B cell (primary cell): ENCODE data around the gene DAP. TPM values are rescaled to one million over a fixed set of nuclear protein-coding genes. Genes with fewer than 3 reads are reported as not detected.

Source experiments
- ATAC-seq: fragments of 200-7000 bp; cut with Tn5 transposase; one replicate; pipeline ENCODE4 v1.10.0; 2021; ENCODE audit warnings: low read depth, mild to moderate bottlenecking, moderate number of reproducible peaks, moderate library complexity
- CTCF ChIA-PET: fragments of 350-600 bp; sonication (Branson Sonifier 250); formaldehyde crosslinking; loops from one replicate; lab custom pipeline; 2021; ENCODE audit warnings: antibody characterized with exemption, inconsistent platforms; lab: Charles Lee
- POLR2A ChIA-PET: fragments of 350-600 bp; sonication (Branson Sonifier 250); formaldehyde crosslinking; loops from one replicate; lab custom pipeline; 2021; ENCODE audit warnings: antibody characterized with exemption; lab: Charles Lee
- DNase-seq: peaks from one replicate; pipeline ENCODE4 v3.0.0; 2013
- H2AFZ ChIP-seq: 2 replicates; pipeline ENCODE4 v1.6.1; 2012; ENCODE audit warnings: mild to moderate bottlenecking, low read depth, low read length; ENCODE audit not compliant: insufficient read depth, poor library complexity, severe bottlenecking
- H3K27ac ChIP-seq, 2 donors: 1 replicate in 1 of 2; 2 replicates in 1 of 2; pipeline ENCODE4 v1.5.1; 2012 to 2013; ENCODE audit warnings: low read length in 2 of 2, mild to moderate bottlenecking in 2 of 2, moderate library complexity in 1 of 2
- H3K27me3 ChIP-seq, 4 experiments: fragments of 200-600 bp in 1 of 4; sonication (generic) in 1 of 4; replicated peaks in 1 of 4; 1 replicate in 2 of 4; 2 replicates in 2 of 4; pipeline versions ENCODE4 v1.6.1 to v1.7.0; 2013 to 2016; ENCODE audit warnings: low read length in 3 of 4, mild to moderate bottlenecking in 2 of 4, mixed read lengths in 1 of 4, moderate library complexity in 1 of 4; ENCODE audit not compliant: insufficient read depth in 4 of 4, control insufficient read depth in 3 of 4; ENCODE audit errors: control extremely low read depth in 1 of 4
- H3K36me3 ChIP-seq, 2 experiments: replicated peaks in 1 of 2; 1 replicate in 1 of 2; 2 replicates in 1 of 2; pipeline versions ENCODE4 v1.6.1 to v1.7.1; 2013; ENCODE audit warnings: low read length in 1 of 2; ENCODE audit not compliant: insufficient read depth in 2 of 2, control insufficient read depth in 1 of 2; ENCODE audit errors: control extremely low read depth in 1 of 2, extremely low read depth in 1 of 2
- H3K4me1 ChIP-seq, 2 donors: fragments of 200-600 bp in 1 of 2; sonication (generic) in 1 of 2; 1 replicate in 1 of 2; 2 replicates in 1 of 2; pipeline versions ENCODE4 v1.5.1 to v1.6.1; 2013 to 2017; ENCODE audit warnings: low read length in 2 of 2; ENCODE audit not compliant: control insufficient read depth in 2 of 2, insufficient read depth in 2 of 2
- H3K4me2 ChIP-seq: replicated peaks from 2 replicates; pipeline ENCODE3; 2012; ENCODE audit warnings: mild to moderate bottlenecking, low read depth, low read length; ENCODE audit not compliant: poor library complexity, severe bottlenecking
- H3K4me3 ChIP-seq, 5 experiments: fragments of 200-600 bp in 1 of 5; sonication (generic) in 1 of 5; 1 replicate in 3 of 5; 2 replicates in 2 of 5; pipeline versions ENCODE4 v1.5.1 to v1.7.0; 2011 to 2016; ENCODE audit warnings: low read length in 4 of 5, mild to moderate bottlenecking in 4 of 5, low read depth in 2 of 5, control low read depth in 1 of 5, moderate library complexity in 1 of 5; ENCODE audit not compliant: insufficient read depth in 1 of 5; ENCODE audit errors: control extremely low read depth in 1 of 5, extremely low read depth in 1 of 5
- H3K79me2 ChIP-seq: fragments of 200-600 bp; sonication (generic); one replicate; pipeline ENCODE4 v1.6.0; 2016; ENCODE audit warnings: low read length; ENCODE audit not compliant: control insufficient read depth, insufficient read depth
- H3K9ac ChIP-seq: fragments of 200-600 bp; sonication (generic); 2 replicates; pipeline ENCODE4 v1.6.1; 2017; ENCODE audit warnings: mild to moderate bottlenecking, low read length, moderate library complexity
- H3K9me3 ChIP-seq, 3 donors: one replicate each; pipeline versions ENCODE4 v1.6.1 to v1.7.1; 2013; ENCODE audit warnings: low read length in 2 of 3; ENCODE audit not compliant: control insufficient read depth in 2 of 3, insufficient read depth in 1 of 3; ENCODE audit errors: control extremely low read depth in 1 of 3
- H4K20me1 ChIP-seq: 2 replicates; pipeline ENCODE4 v1.6.0; 2012; ENCODE audit warnings: mild to moderate bottlenecking, low read length; ENCODE audit not compliant: insufficient read depth, control insufficient read depth, poor library complexity, severe bottlenecking
- H3K27ac Mint-ChIP-seq: one replicate; pipeline ENCODE4 v1.8.0; 2021; ENCODE audit warnings: mixed read lengths
- H3K27me3 Mint-ChIP-seq: one replicate; pipeline ENCODE4 v1.8.0; 2021; ENCODE audit warnings: mixed read lengths
- H3K4me1 Mint-ChIP-seq: one replicate; pipeline ENCODE4 v1.8.0; 2021; ENCODE audit warnings: mixed read lengths
- H3K4me3 Mint-ChIP-seq: one replicate; pipeline ENCODE4 v1.8.0; 2021; ENCODE audit warnings: mixed read lengths
- H3K9me3 Mint-ChIP-seq: one replicate; pipeline ENCODE4 v1.8.0; 2022; ENCODE audit warnings: mixed read lengths; ENCODE audit not compliant: insufficient read depth
- EZH2 ChIP-seq: IDR thresholded peaks from 2 replicates; pipeline ENCODE4 v1.6.1; 2012; ENCODE audit warnings: borderline replicate concordance, low read depth, mild to moderate bottlenecking, moderate library complexity, low read length; ENCODE audit not compliant: insufficient read depth, poor library complexity, severe bottlenecking
- WGBS: methylation state at CpG from one replicate; pipeline ENCODE4 v1.1.5; 2013; ENCODE audit warnings: missing lambda C conversion rate; ENCODE audit not compliant: insufficient coverage; 5-methylcytosine and 5-hydroxymethylcytosine counted together
- intact Hi-C: fragments of 100-400 bp; cut with micrococcal nuclease; formaldehyde crosslinking; loops from one replicate; pipeline ENCODE4 v1.10.0; 2022
- polyA plus RNA-seq: library from polyadenylated mRNA; depleted of rRNA; stranded (reverse); fragments of >200 nt; gene quantifications from 2 replicates; pipeline ENCODE4 v1.2.3, GENCODE V29; 2012
- total RNA-seq, 2 donors: library from RNA; stranded (reverse); fragments of 120-200 nt in 1 of 2; gene quantifications; 1 replicate in 1 of 2; 2 replicates in 1 of 2; pipeline versions ENCODE4 v1.2.3 to v1.2.4, GENCODE V29; 2013 to 2022
- TF ChIP-seq, protein P1 (sequence below): fragments of 200-600 bp; IDR thresholded peaks from one replicate; pipeline ENCODE4 v1.8.0; 2022; ENCODE audit warnings: antibody characterized with exemption, mild to moderate bottlenecking

Gene DAP
- total and polyA plus RNA-seq, 2 donors (not counting 1 experiment from before 2014, with no cell fraction given) = 42.6 to 49.8 TPM

DNA sequence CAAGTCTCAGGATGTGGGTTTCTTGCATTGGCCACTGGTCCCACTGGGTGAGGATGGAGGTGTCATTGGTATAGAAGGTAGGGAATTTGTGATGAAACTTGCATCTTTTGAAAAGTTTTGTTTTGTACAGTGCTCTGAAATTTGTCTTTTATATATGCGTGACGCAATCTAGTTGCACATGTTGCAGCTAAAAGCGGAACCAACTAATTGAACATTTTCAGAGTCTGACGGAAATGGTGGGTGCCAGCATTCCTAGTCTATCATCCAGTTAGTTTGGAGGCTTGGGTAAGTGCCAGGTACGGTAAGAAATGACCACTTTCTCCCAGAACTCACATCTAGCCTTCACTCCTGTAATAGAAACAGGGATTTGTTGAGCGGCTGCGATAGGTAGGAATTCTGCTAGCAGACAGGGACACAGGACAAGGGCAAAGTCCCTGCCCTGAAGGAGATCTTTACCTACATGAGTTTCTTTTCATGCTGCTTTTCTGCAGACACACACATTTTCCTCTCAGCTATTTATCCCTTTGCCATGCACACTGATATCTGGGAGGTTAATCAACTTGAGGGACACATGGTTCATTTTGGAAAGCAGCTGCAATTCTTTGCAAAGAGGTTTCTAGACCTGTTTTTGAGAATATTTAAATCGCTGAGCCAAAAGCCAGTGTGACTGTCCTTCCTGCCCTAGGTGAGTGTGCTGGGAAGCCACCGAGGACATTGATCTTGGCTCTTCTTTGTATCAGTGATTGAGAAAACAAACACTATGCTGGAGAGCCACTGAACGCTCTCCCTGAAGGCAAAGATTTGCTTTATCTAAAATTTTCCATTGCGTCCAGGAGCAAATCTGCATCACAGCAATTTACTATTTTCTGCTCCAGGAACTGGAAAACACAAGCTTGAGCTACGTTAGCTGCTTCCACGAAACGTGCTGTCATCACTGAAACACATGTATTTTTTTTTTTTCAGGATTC is 89.7 kb downstream of the DAP start:
- Mint-ChIP-seq H3K27me3 (no peaks in the 10 kb centered on the region), H3K27ac (no peak overlapping the region), H3K4me3 (no peak overlapping the region), H3K4me1 (peaks cover 2% of the 10 kb centered on the region), H3K9me3 (no peaks in the 10 kb centered on the region)
- H3K4me2 ChIP-seq = no peak overlapping the region
- ChIA-PET CTCF (no interaction called here), POLR2A (interaction anchor here (0.6 kb wide), 1 partner anchor 27 kb away, joined by 6 read pairs; no protein-coding TSS in a partner anchor)
- no peaks in the 10 kb centered on the region for H3K79me2 ChIP-seq
- H3K27me3 ChIP-seq = no peaks in the 10 kb centered on the region
- DNase-seq (no peak), ATAC-seq (no peak)
- no peaks in the 10 kb centered on the region for H3K36me3 ChIP-seq
- intact Hi-C loops = no loop called here
- H3K4me3 ChIP-seq = no peak overlapping the region
- peaks cover 0 to 3% (median 0%) of the 10 kb centered on the region in 3 donors for H3K9me3 ChIP-seq
- H3K27ac ChIP-seq = no peak overlapping the region
- no peaks in the 10 kb centered on the region for H4K20me1 ChIP-seq
- no peak overlapping the region for H3K9ac ChIP-seq
- 79% methylated on average over 5 of the region's 14 CpGs for WGBS
- H2AFZ ChIP-seq = no peak overlapping the region
- no peaks in the 10 kb centered on the region for H3K4me1 ChIP-seq
- TF ChIP-seq, protein P1, sequence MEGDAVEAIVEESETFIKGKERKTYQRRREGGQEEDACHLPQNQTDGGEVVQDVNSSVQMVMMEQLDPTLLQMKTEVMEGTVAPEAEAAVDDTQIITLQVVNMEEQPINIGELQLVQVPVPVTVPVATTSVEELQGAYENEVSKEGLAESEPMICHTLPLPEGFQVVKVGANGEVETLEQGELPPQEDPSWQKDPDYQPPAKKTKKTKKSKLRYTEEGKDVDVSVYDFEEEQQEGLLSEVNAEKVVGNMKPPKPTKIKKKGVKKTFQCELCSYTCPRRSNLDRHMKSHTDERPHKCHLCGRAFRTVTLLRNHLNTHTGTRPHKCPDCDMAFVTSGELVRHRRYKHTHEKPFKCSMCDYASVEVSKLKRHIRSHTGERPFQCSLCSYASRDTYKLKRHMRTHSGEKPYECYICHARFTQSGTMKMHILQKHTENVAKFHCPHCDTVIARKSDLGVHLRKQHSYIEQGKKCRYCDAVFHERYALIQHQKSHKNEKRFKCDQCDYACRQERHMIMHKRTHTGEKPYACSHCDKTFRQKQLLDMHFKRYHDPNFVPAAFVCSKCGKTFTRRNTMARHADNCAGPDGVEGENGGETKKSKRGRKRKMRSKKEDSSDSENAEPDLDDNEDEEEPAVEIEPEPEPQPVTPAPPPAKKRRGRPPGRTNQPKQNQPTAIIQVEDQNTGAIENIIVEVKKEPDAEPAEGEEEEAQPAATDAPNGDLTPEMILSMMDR = no peak
- no peak for TF ChIP-seq EZH2

DNA sequence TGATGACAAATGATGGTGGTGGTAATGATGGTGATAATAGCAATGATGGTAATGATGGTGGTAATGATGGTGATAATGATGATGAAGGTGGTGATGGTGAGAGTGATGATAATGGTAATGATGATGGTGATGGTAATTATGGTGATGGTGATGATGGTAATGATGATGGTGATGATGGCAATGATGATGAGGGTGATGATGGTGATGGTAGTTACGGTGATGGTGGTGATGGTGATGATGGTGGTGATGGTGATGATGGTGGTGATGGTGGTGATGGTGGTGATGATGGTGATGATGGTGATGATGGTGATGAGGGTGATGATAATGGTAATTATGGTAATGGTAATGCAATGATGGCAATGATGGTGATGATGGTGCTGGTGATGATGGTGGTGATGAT is 91.1 kb downstream of the DAP start:
- Histone ChIP-seq H3K79me2 (no peaks in the 10 kb centered on the region), H3K36me3 (no peaks in the 10 kb centered on the region), H3K27ac (no peak overlapping the region), H3K27me3 (no peaks in the 10 kb centered on the region), H2AFZ (no peak overlapping the region), H3K9me3 (no peaks in the 10 kb centered on the region), H3K4me1 (no peaks in the 10 kb centered on the region), H3K4me2 (no peak overlapping the region), H3K4me3 (no peak overlapping the region), H3K9ac (no peak overlapping the region), H4K20me1 (no peaks in the 10 kb centered on the region)
- TF ChIP-seq EZH2 = no peak
- CTCF ChIA-PET = no interaction called here
- 27% methylated on average over 1 of the region's 1 CpG for WGBS
- POLR2A ChIA-PET = no interaction called here
- Mint-ChIP-seq H3K27ac (no peak overlapping the region), H3K9me3 (no peaks in the 10 kb centered on the region), H3K4me1 (peaks cover 2% of the 10 kb centered on the region), H3K4me3 (no peak overlapping the region), H3K27me3 (no peaks in the 10 kb centered on the region)
- ATAC-seq = no peak
- no peak for DNase-seq
- intact Hi-C loops = no loop called here
